GM12872 (cell line): ENCODE data around the gene HOTAIR.

Source experiments
- CTCF ChIP-seq: IDR thresholded peaks from 3 replicates; pipeline ENCODE4 v1.5.1; 2011; ENCODE audit warnings: low read depth, mild to moderate bottlenecking, low read length, moderate library complexity; ENCODE audit not compliant: insufficient read depth

Gene HOTAIR

GRCh38 chr12:53952871-53953734 lies 21.7 kb downstream of the HOTAIR start:
- TF ChIP-seq CTCF = no peak

- no peak for TF ChIP-seq CTCF
Measured at GRCh38 chr12:53952335-53952694, 22.4 kb downstream of the HOTAIR start.

- TF ChIP-seq CTCF = no peak
Measured at GRCh38 chr12:53951577-53952334, 23.0 kb downstream of the HOTAIR start.

- no peak for TF ChIP-seq CTCF
Measured at GRCh38 chr12:53950789-53951576, 23.8 kb downstream of the HOTAIR start.

- TF ChIP-seq CTCF = no peak
Measured at GRCh38 chr12:53950437-53950773, 24.3 kb downstream of the HOTAIR start.

- no peak for TF ChIP-seq CTCF
Measured at GRCh38 chr12:53949631-53950436, 24.9 kb downstream of the HOTAIR start.
